GM23338 (cell line): ENCODE data around the gene DNTTIP2. TPM values are rescaled to one million over a fixed set of nuclear protein-coding genes. Genes with fewer than 3 reads are reported as not detected.
"Not testable (repeated sequence)": the region's sequence is repeated elsewhere in the genome, so short reads cannot be mapped to it uniquely, and the experiment has no call there.

Experiments
- ATAC-seq: fragments of 200-7000 bp; cut with Tn5 transposase; 3 replicates; pipeline ENCODE4 v1.9.1; 2020
- DNase-seq: peaks from one replicate; pipeline ENCODE4 v3.0.0-alpha.2; 2015; ENCODE audit warnings: low spot score
- H2AFZ ChIP-seq: fragments of 200-600 bp; sonication (generic); 2 replicates; pipeline ENCODE4 v1.8.0; 2016; ENCODE audit warnings: antibody characterized with exemption, mild to moderate bottlenecking, moderate library complexity
- H3F3A ChIP-seq: fragments of 200-600 bp; sonication (generic); replicated peaks from 2 replicates; pipeline ENCODE4 v1.8.0; 2017; ENCODE audit warnings: antibody characterized with exemption, mixed run types, low read depth
- H3K27ac ChIP-seq: fragments of 200-600 bp; sonication (generic); 2 replicates; pipeline ENCODE4 v1.6.1; 2016; ENCODE audit warnings: low read depth
- H3K27me3 ChIP-seq: fragments of 200-600 bp; sonication (generic); 2 replicates; pipeline ENCODE4 v1.8.0; 2016; ENCODE audit warnings: mild to moderate bottlenecking, mixed run types, moderate library complexity; ENCODE audit not compliant: insufficient read depth
- H3K36me3 ChIP-seq: fragments of 200-600 bp; sonication (generic); 2 replicates; pipeline ENCODE4 v1.8.0; 2016; ENCODE audit warnings: mild to moderate bottlenecking; ENCODE audit not compliant: insufficient read depth
- H3K4me1 ChIP-seq: fragments of 200-600 bp; sonication (generic); 2 replicates; pipeline ENCODE4 v1.8.0; 2016; ENCODE audit warnings: mild to moderate bottlenecking, moderate library complexity; ENCODE audit not compliant: insufficient read depth
- H3K4me2 ChIP-seq: fragments of 200-600 bp; sonication (generic); 2 replicates; pipeline ENCODE4 v1.7.1; 2017; ENCODE audit warnings: mixed run types
- H3K4me3 ChIP-seq: fragments of 200-600 bp; sonication (generic); 2 replicates; pipeline ENCODE4 v1.6.1; 2016; ENCODE audit warnings: mixed run types
- H3K79me2 ChIP-seq: fragments of 200-600 bp; sonication (generic); replicated peaks from 2 replicates; pipeline ENCODE4 v1.8.0; 2017; ENCODE audit warnings: mild to moderate bottlenecking; ENCODE audit not compliant: insufficient read depth
- H3K9me2 ChIP-seq: fragments of 200-600 bp; sonication (generic); 2 replicates; pipeline ENCODE4 v1.8.0; 2017; ENCODE audit not compliant: insufficient read depth
- H4K20me1 ChIP-seq: fragments of 200-600 bp; sonication (generic); replicated peaks from 2 replicates; pipeline ENCODE4 v1.8.0; 2017; ENCODE audit warnings: mild to moderate bottlenecking; ENCODE audit not compliant: insufficient read depth
- H3K27ac Mint-ChIP-seq: 2 replicates; pipeline ENCODE4 v1.8.0; 2020; ENCODE audit warnings: inconsistent platforms, mild to moderate bottlenecking, moderate library complexity, mixed read lengths
- H3K27me3 Mint-ChIP-seq: 3 replicates; pipeline ENCODE4 v1.8.0; 2022; ENCODE audit warnings: low read depth, mild to moderate bottlenecking, moderate library complexity, mixed read lengths, inconsistent platforms; ENCODE audit not compliant: insufficient read depth, poor library complexity
- H3K36me3 Mint-ChIP-seq: 3 replicates; pipeline ENCODE4 v1.8.0; 2021; ENCODE audit warnings: low read depth, mild to moderate bottlenecking, inconsistent platforms, moderate library complexity, mixed read lengths
- H3K4me1 Mint-ChIP-seq: 3 replicates; pipeline ENCODE4 v1.8.0; 2020; ENCODE audit warnings: mild to moderate bottlenecking, inconsistent platforms, mixed read lengths
- H3K4me3 Mint-ChIP-seq: 3 replicates; pipeline ENCODE4 v1.8.0; 2021; ENCODE audit warnings: moderate library complexity, mild to moderate bottlenecking, inconsistent platforms, mixed read lengths
- H3K9me3 Mint-ChIP-seq: 3 replicates; pipeline ENCODE4 v1.8.0; 2020; ENCODE audit warnings: moderate library complexity, mild to moderate bottlenecking, inconsistent platforms, mixed read lengths
- ETS1 ChIP-seq: IDR thresholded peaks from 2 replicates; pipeline ENCODE4 v1.6.1; 2016; ENCODE audit warnings: antibody characterized with exemption
- STAT1 ChIP-seq: IDR thresholded peaks from one replicate; pipeline ENCODE4 v1.6.1; 2016; ENCODE audit warnings: antibody characterized with exemption; ENCODE audit not compliant: unreplicated experiment
- ZNF462 ChIP-seq: fragments of 250-450 bp; sonication (Bioruptor Pico); IDR thresholded peaks from 2 replicates; pipeline ENCODE4 v1.5.0; 2020; ENCODE audit warnings: mild to moderate bottlenecking, moderate library complexity
- polyA plus RNA-seq: library from polyadenylated mRNA; unstranded; fragments of >200 nt; fragmentation: Nextera tagmentation; extraction: Ambion mirVana; gene quantifications from 2 replicates; pipeline ENCODE4 v1.2.1, GENCODE V29; 2016
- total RNA-seq: library from RNA; depleted of rRNA; stranded (reverse); fragments of >200 nt; shearing (Covaris generic); gene quantifications from 2 replicates; pipeline ENCODE4 v1.2.3, GENCODE V29; 2014

DNTTIP2 gene
- total and polyA plus RNA-seq, 2 experiments from 2014 or later = 48.1 to 91.3 TPM

- TF ChIP-seq ZNF462 (CRISPR knock-in tag) = no peak
Observed at GRCh38 chr1:93837961-93838360, 41.0 kb downstream of the DNTTIP2 start (continued).

- not testable (repeated sequence) for H3K4me3 Mint-ChIP-seq, H3K27me3 ChIP-seq, H3K4me3 ChIP-seq, H3K27ac Mint-ChIP-seq, H4K20me1 ChIP-seq, H3K27me3 Mint-ChIP-seq, H2AFZ ChIP-seq, H3K9me2 ChIP-seq, H3F3A ChIP-seq, H3K79me2 ChIP-seq, H3K4me2 ChIP-seq, H3K4me1 ChIP-seq, ATAC-seq, H3K27ac ChIP-seq
- Mint-ChIP-seq H3K9me3 (peaks cover 74% of the 10 kb centered on the region), H3K4me1 (peaks cover 27% of the 10 kb centered on the region), H3K36me3 (peaks cover 79% of the 10 kb centered on the region)
- H3K36me3 ChIP-seq = peaks cover 12% of the 10 kb centered on the region; the same call in 1 of the 2 replicates
- DNase-seq = peak; percentile 33
Observed at GRCh38 chr1:93833293-93833692, 45.7 kb downstream of the DNTTIP2 start.

GRCh38 chr1:93829061-93829460 is 49.9 kb downstream of the DNTTIP2 start:
- ATAC-seq = peak; percentile 91
- TF ChIP-seq ZNF462 (CRISPR knock-in tag) = no peak
- no peak for TF ChIP-seq STAT1
- no peak for TF ChIP-seq ETS1

More at GRCh38 chr1:93829061-93829460, 49.9 kb downstream of the DNTTIP2 start:
- H3K27me3 ChIP-seq = no peaks in the 10 kb centered on the region
- Mint-ChIP-seq H3K4me1 (peaks cover 21% of the 10 kb centered on the region), H3K36me3 (peaks cover 46% of the 10 kb centered on the region), H3K27me3 (peaks cover 8% of the 10 kb centered on the region), H3K4me3 (no peak overlapping the region), H3K27ac (peak overlapping the region; percentile 60), H3K9me3 (peaks cover 50% of the 10 kb centered on the region)
- H3K79me2 ChIP-seq = no peaks in the 10 kb centered on the region
- DNase-seq = peak; percentile 67
- H3K4me1 ChIP-seq = peaks cover 8% of the 10 kb centered on the region
- H3K36me3 ChIP-seq = peaks cover 12% of the 10 kb centered on the region; the same call in 1 of the 2 replicates
- peak overlapping the region; percentile 73 for H3K27ac ChIP-seq
- no peaks in the 10 kb centered on the region for H3F3A ChIP-seq
- H4K20me1 ChIP-seq = no peaks in the 10 kb centered on the region
- H3K4me3 ChIP-seq = no peak overlapping the region
- H3K9me2 ChIP-seq = peaks cover 8% of the 10 kb centered on the region
- 0 out of 2 replicates have a peak overlapping the region, but pooled peaks have one; percentile 1 for H3K4me2 ChIP-seq
- H2AFZ ChIP-seq = no peak overlapping the region
